Stimulated activated CD4-positive, alpha-beta T cell treated with anti-CD3 and anti-CD28 coated beads, TNF-alpha, amount 100 ng/mL, for 1 hour (primary cell): Measurements from ENCODE around the gene TRAPPC6A.
A peak's percentile ranks its signal among the peaks of the same experiment; 100 is the strongest.

Source experiments
- DNase-seq, 3 donors: peaks; one replicate each; pipeline ENCODE4 v3.0.0-alpha.2; 2020; ENCODE audit warnings: low read depth in 3 of 3, low spot score in 1 of 3

TRAPPC6A gene

GRCh38 chr19:45186509-45187334 is 8.7 kb upstream of the TRAPPC6A start:
- DNase-seq, result no peak

GRCh38 chr19:45184115-45184514 is 6.1 kb upstream of the TRAPPC6A start:
- no peak for DNase-seq

GRCh38 chr19:45182758-45183157 is 4.7 kb upstream of the TRAPPC6A start:
- DNase-seq, result no peak

GRCh38 chr19:45180936-45181335 is 2.9 kb upstream of the TRAPPC6A start:
- DNase-seq, result no peak

GRCh38 chr19:45179892-45180370 is 1.9 kb upstream of the TRAPPC6A start:
- no peak for DNase-seq

- peak in 1 of 3 donors; percentile 17 for DNase-seq
These were observed 1.2 kb upstream of the TRAPPC6A start for GRCh38 chr19:45179072-45179891.

- peak; percentile 98 to 99 (median 99) for DNase-seq
These were observed 430 bp upstream of the TRAPPC6A start, which contains the start of gene BLOC1S3 for GRCh38 chr19:45178262-45179071. Gene BLOC1S3 (plus strand): TSS chr19:45178784. CDS start chr19:45179297, 513 bp downstream.

- DNase-seq, result no peak
These were observed 2.3 kb downstream of the TRAPPC6A start for GRCh38 chr19:45175515-45176345.

GRCh38 chr19:45173816-45174215 is 4.2 kb downstream of the TRAPPC6A start:
- DNase-seq, result no peak

GRCh38 chr19:45172611-45173208 is 5.3 kb downstream of the TRAPPC6A start:
- DNase-seq, result no peak

GRCh38 chr19:45172173-45172572 is 5.9 kb downstream of the TRAPPC6A start:
- DNase-seq, result no peak

GRCh38 chr19:45171211-45171623 is 6.8 kb downstream of the TRAPPC6A start:
- DNase-seq, result no peak

GRCh38 chr19:45170146-45171106 is 7.6 kb downstream of the TRAPPC6A start:
- DNase-seq, result no peak

GRCh38 chr19:45169602-45170001 is 8.4 kb downstream of the TRAPPC6A start:
- no peak for DNase-seq

GRCh38 chr19:45168767-45169351 is 9.2 kb downstream of the TRAPPC6A start:
- DNase-seq, result no peak

GRCh38 chr19:45166723-45167252 is 11.2 kb downstream of the TRAPPC6A start:
- no peak for DNase-seq

- DNase-seq, result peak in 1 of 3 donors; percentile 30
These were observed 13.3 kb downstream of the TRAPPC6A start for GRCh38 chr19:45164577-45165335.
